Nephron (organoid): ENCODE results near the gene HES5.
A peak's percentile ranks its signal among the peaks of the same experiment; 100 is the strongest.

Experiments used
- H3K27ac Mint-ChIP-seq, 3 experiments: 2 replicates each; pipeline ENCODE4 v1.8.0; 2020; ENCODE audit warnings: mixed read lengths in 3 of 3, mild to moderate bottlenecking in 2 of 3, moderate library complexity in 1 of 3
- H3K27me3 Mint-ChIP-seq: 2 replicates; pipeline ENCODE4 v1.8.0; 2021; ENCODE audit warnings: low read depth, mild to moderate bottlenecking, moderate library complexity, mixed read lengths
- H3K36me3 Mint-ChIP-seq: 2 replicates; pipeline ENCODE4 v1.8.0; 2020; ENCODE audit warnings: low read depth, mixed read lengths
- H3K4me1 Mint-ChIP-seq: 2 replicates; pipeline ENCODE4 v1.8.0; 2020; ENCODE audit warnings: mixed read lengths
- H3K4me3 Mint-ChIP-seq, 3 experiments: 2 replicates each; pipeline ENCODE4 v1.8.0; 2020; ENCODE audit warnings: mild to moderate bottlenecking in 3 of 3, mixed read lengths in 3 of 3, moderate library complexity in 2 of 3
- H3K9me3 Mint-ChIP-seq: 2 replicates; pipeline ENCODE4 v1.8.0; 2020; ENCODE audit warnings: mixed read lengths
- CTCF ChIP-seq, 3 experiments: fragments of 200-600 bp; sonication (generic); IDR thresholded peaks; one replicate each; pipeline ENCODE4 v1.5.0; 2021; ENCODE audit warnings: antibody characterized with exemption in 3 of 3; ENCODE audit not compliant: unreplicated experiment in 3 of 3

The HES5 gene

GRCh38 chr1:2566101-2567045 is 36.3 kb upstream of the HES5 start:
- peak overlapping the region in 1 of 3 experiments; percentile 32 for H3K4me3 Mint-ChIP-seq
- H3K27me3 Mint-ChIP-seq, result peaks cover 12% of the 10 kb centered on the region
- H3K27ac Mint-ChIP-seq, result peak overlapping the region in 1 of 3 experiments; percentile 59
- H3K36me3 Mint-ChIP-seq, result no peaks in the 10 kb centered on the region
- H3K9me3 Mint-ChIP-seq, result no peaks in the 10 kb centered on the region
- no peak for TF ChIP-seq CTCF (IDR thresholded peaks at IDR 0.05; ENCODE audit: unreplicated experiment in 3 of 3)
- H3K4me1 Mint-ChIP-seq, result no peaks in the 10 kb centered on the region

GRCh38 chr1:2564815-2565374 is 34.8 kb upstream of the HES5 start:
- Mint-ChIP-seq H3K4me1 (no peaks in the 10 kb centered on the region), H3K9me3 (no peaks in the 10 kb centered on the region), H3K27ac (peak overlapping the region in 2 of 3 experiments; percentile 26 to 61), H3K4me3 (peak overlapping the region in 1 of 3 experiments; percentile 36), H3K36me3 (no peaks in the 10 kb centered on the region), H3K27me3 (peaks cover 12% of the 10 kb centered on the region)
- TF ChIP-seq CTCF (IDR thresholded peaks at IDR 0.05; ENCODE audit: unreplicated experiment in 3 of 3), result no peak

GRCh38 chr1:2564006-2564814 is 34.1 kb upstream of the HES5 start:
- H3K9me3 Mint-ChIP-seq, result no peaks in the 10 kb centered on the region
- no peak for TF ChIP-seq CTCF (IDR thresholded peaks at IDR 0.05; ENCODE audit: unreplicated experiment in 3 of 3)
- H3K27ac Mint-ChIP-seq, result no peak overlapping the region
- no peaks in the 10 kb centered on the region for H3K4me1 Mint-ChIP-seq
- H3K36me3 Mint-ChIP-seq, result no peaks in the 10 kb centered on the region
- H3K27me3 Mint-ChIP-seq, result peaks cover 12% of the 10 kb centered on the region
- H3K4me3 Mint-ChIP-seq, result no peak overlapping the region

- no peak for TF ChIP-seq CTCF (IDR thresholded peaks at IDR 0.05; ENCODE audit: unreplicated experiment in 3 of 3)
- Mint-ChIP-seq H3K27me3 (peaks cover 12% of the 10 kb centered on the region), H3K4me1 (no peaks in the 10 kb centered on the region), H3K27ac (no peak overlapping the region), H3K4me3 (no peak overlapping the region), H3K9me3 (no peaks in the 10 kb centered on the region), H3K36me3 (no peaks in the 10 kb centered on the region)
These were observed 33.1 kb upstream of the HES5 start for GRCh38 chr1:2563205-2563604.

GRCh38 chr1:2561898-2562895 is 32.1 kb upstream of the HES5 start:
- H3K4me3 Mint-ChIP-seq, result no peak overlapping the region
- H3K4me1 Mint-ChIP-seq, result no peaks in the 10 kb centered on the region
- no peaks in the 10 kb centered on the region for H3K36me3 Mint-ChIP-seq
- H3K27ac Mint-ChIP-seq, result no peak overlapping the region
- peaks cover 12% of the 10 kb centered on the region for H3K27me3 Mint-ChIP-seq
- TF ChIP-seq CTCF (IDR thresholded peaks at IDR 0.05; ENCODE audit: unreplicated experiment in 3 of 3), result peak in 1 of 3 experiments; percentile 15
- H3K9me3 Mint-ChIP-seq, result no peaks in the 10 kb centered on the region
